Activated T-helper 2 cell treated with anti-CD3 and anti-CD28 coated beads, Interferon-gamma antibody, Interleukin-2, Interleukin-4, amounts not matched to agents 10 μg/mL and 5 μg/mL and 100 μg/mL, durations not matched to agents 14 hours and 24 hours and 36 hours (primary cell): ENCODE data around the gene NBEA. TPM values are rescaled to one million over a fixed set of nuclear protein-coding genes. Genes with fewer than 3 reads are reported as not detected.

Experiments
- DNase-seq: peaks from one replicate; pipeline ENCODE4 v3.0.0; 2021; ENCODE audit warnings: low spot score
- H3K27ac Mint-ChIP-seq: one replicate; pipeline ENCODE4 v1.8.0; 2021; ENCODE audit warnings: mixed read lengths
- H3K27me3 Mint-ChIP-seq: one replicate; pipeline ENCODE4 v1.8.0; 2021; ENCODE audit warnings: low read depth, mixed read lengths
- H3K36me3 Mint-ChIP-seq: one replicate; pipeline ENCODE4 v1.8.0; 2021; ENCODE audit warnings: low read depth, mixed read lengths
- H3K4me1 Mint-ChIP-seq: one replicate; pipeline ENCODE4 v1.8.0; 2021; ENCODE audit warnings: low read depth, mixed read lengths
- H3K4me3 Mint-ChIP-seq: one replicate; pipeline ENCODE4 v1.8.0; 2021; ENCODE audit warnings: low read depth, mild to moderate bottlenecking, moderate library complexity, mixed read lengths
- H3K9me3 Mint-ChIP-seq: one replicate; pipeline ENCODE4 v1.8.0; 2021; ENCODE audit warnings: mixed read lengths
- intact Hi-C: fragments of 100-400 bp; cut with micrococcal nuclease; formaldehyde crosslinking; loops from one replicate; pipeline ENCODE4 v1.15.1; 2023
- total RNA-seq: library from RNA; stranded (reverse); gene quantifications from 2 replicates; pipeline ENCODE4 v1.2.3, GENCODE V29; 2022

The NBEA gene
- total RNA-seq, 1 donor from 2014 or later = 0.14 TPM

- no peaks in the 10 kb centered on the region for H3K4me1 Mint-ChIP-seq
- no peaks in the 10 kb centered on the region for H3K36me3 Mint-ChIP-seq
- intact Hi-C loops = no loop called here
- no peak for DNase-seq
- H3K27ac Mint-ChIP-seq = no peak overlapping the region
- H3K4me3 Mint-ChIP-seq = no peak overlapping the region
- no peaks in the 10 kb centered on the region for H3K9me3 Mint-ChIP-seq
- no peaks in the 10 kb centered on the region for H3K27me3 Mint-ChIP-seq
Measured at GRCh38 chr13:35549481-35549880, 607.4 kb downstream of the NBEA start.

GRCh38 chr13:35552172-35552844, 610.2 kb downstream of the NBEA start:
- Mint-ChIP-seq H3K4me3 (no peak overlapping the region), H3K36me3 (no peaks in the 10 kb centered on the region), H3K4me1 (no peaks in the 10 kb centered on the region), H3K9me3 (no peaks in the 10 kb centered on the region), H3K27ac (no peak overlapping the region), H3K27me3 (no peaks in the 10 kb centered on the region)
- no peak for DNase-seq
- intact Hi-C loops = no loop called here

- no peaks in the 10 kb centered on the region for H3K9me3 Mint-ChIP-seq
- H3K27ac Mint-ChIP-seq = no peak overlapping the region
- no peaks in the 10 kb centered on the region for H3K36me3 Mint-ChIP-seq
- intact Hi-C loops = no loop called here
- H3K4me1 Mint-ChIP-seq = no peaks in the 10 kb centered on the region
- H3K27me3 Mint-ChIP-seq = no peaks in the 10 kb centered on the region
- no peak for DNase-seq
- H3K4me3 Mint-ChIP-seq = no peak overlapping the region
Measured at GRCh38 chr13:35554972-35555623, 613.0 kb downstream of the NBEA start.

GRCh38 chr13:35557475-35557874, 615.4 kb downstream of the NBEA start:
- H3K9me3 Mint-ChIP-seq = no peaks in the 10 kb centered on the region
- H3K36me3 Mint-ChIP-seq = no peaks in the 10 kb centered on the region
- no peaks in the 10 kb centered on the region for H3K4me1 Mint-ChIP-seq
- no peak overlapping the region for H3K4me3 Mint-ChIP-seq
- no peaks in the 10 kb centered on the region for H3K27me3 Mint-ChIP-seq
- DNase-seq = no peak
- no peak overlapping the region for H3K27ac Mint-ChIP-seq
- intact Hi-C loops = no loop called here

- H3K4me1 Mint-ChIP-seq = no peaks in the 10 kb centered on the region
- no peak for DNase-seq
- intact Hi-C loops = no loop called here
- H3K27me3 Mint-ChIP-seq = no peaks in the 10 kb centered on the region
- H3K36me3 Mint-ChIP-seq = no peaks in the 10 kb centered on the region
- no peaks in the 10 kb centered on the region for H3K9me3 Mint-ChIP-seq
- no peak overlapping the region for H3K4me3 Mint-ChIP-seq
- H3K27ac Mint-ChIP-seq = no peak overlapping the region
Measured at GRCh38 chr13:35561540-35561939, 619.5 kb downstream of the NBEA start.

- H3K4me3 Mint-ChIP-seq = no peak overlapping the region
- intact Hi-C loops = no loop called here
- H3K9me3 Mint-ChIP-seq = no peaks in the 10 kb centered on the region
- no peak for DNase-seq
- no peaks in the 10 kb centered on the region for H3K36me3 Mint-ChIP-seq
- no peaks in the 10 kb centered on the region for H3K27me3 Mint-ChIP-seq
- H3K4me1 Mint-ChIP-seq = no peaks in the 10 kb centered on the region
- H3K27ac Mint-ChIP-seq = no peak overlapping the region
Measured at GRCh38 chr13:35565273-35565672, 623.2 kb downstream of the NBEA start.

- H3K4me3 Mint-ChIP-seq = no peak overlapping the region
- H3K27ac Mint-ChIP-seq = no peak overlapping the region
- no peak for DNase-seq
- H3K9me3 Mint-ChIP-seq = no peaks in the 10 kb centered on the region
- H3K4me1 Mint-ChIP-seq = no peaks in the 10 kb centered on the region
- no peaks in the 10 kb centered on the region for H3K27me3 Mint-ChIP-seq
- intact Hi-C loops = no loop called here
- no peaks in the 10 kb centered on the region for H3K36me3 Mint-ChIP-seq
Measured at GRCh38 chr13:35566340-35566739, 624.3 kb downstream of the NBEA start.

- no peak overlapping the region for H3K4me3 Mint-ChIP-seq
- no peaks in the 10 kb centered on the region for H3K36me3 Mint-ChIP-seq
- intact Hi-C loops = no loop called here
Measured at GRCh38 chr13:35567406-35567980, 625.4 kb downstream of the NBEA start.

GRCh38 chr13:35573639-35574038, 631.6 kb downstream of the NBEA start:
- Mint-ChIP-seq H3K27me3 (no peaks in the 10 kb centered on the region), H3K27ac (no peak overlapping the region), H3K9me3 (no peaks in the 10 kb centered on the region), H3K4me1 (no peaks in the 10 kb centered on the region), H3K36me3 (no peaks in the 10 kb centered on the region), H3K4me3 (no peak overlapping the region)
- intact Hi-C loops = no loop called here
- DNase-seq = no peak

More at GRCh38 chr13:35567406-35567980, 625.4 kb downstream of the NBEA start:
- no peaks in the 10 kb centered on the region for H3K4me1 Mint-ChIP-seq
- DNase-seq = no peak
- H3K27me3 Mint-ChIP-seq = no peaks in the 10 kb centered on the region
- no peak overlapping the region for H3K27ac Mint-ChIP-seq
- H3K9me3 Mint-ChIP-seq = no peaks in the 10 kb centered on the region

- intact Hi-C loops = no loop called here
- H3K4me1 Mint-ChIP-seq = no peaks in the 10 kb centered on the region
- no peaks in the 10 kb centered on the region for H3K36me3 Mint-ChIP-seq
- H3K9me3 Mint-ChIP-seq = no peaks in the 10 kb centered on the region
- no peak for DNase-seq
- H3K27me3 Mint-ChIP-seq = no peaks in the 10 kb centered on the region
- H3K27ac Mint-ChIP-seq = no peak overlapping the region
- no peak overlapping the region for H3K4me3 Mint-ChIP-seq
Measured at GRCh38 chr13:35592457-35592856, 650.4 kb downstream of the NBEA start.

- H3K4me3 Mint-ChIP-seq = no peak overlapping the region
- no peak for DNase-seq
- no peak overlapping the region for H3K27ac Mint-ChIP-seq
- H3K27me3 Mint-ChIP-seq = no peaks in the 10 kb centered on the region
- H3K9me3 Mint-ChIP-seq = no peaks in the 10 kb centered on the region
- no peaks in the 10 kb centered on the region for H3K36me3 Mint-ChIP-seq
- H3K4me1 Mint-ChIP-seq = no peaks in the 10 kb centered on the region
- intact Hi-C loops = no loop called here
Measured at GRCh38 chr13:35593651-35594050, 651.6 kb downstream of the NBEA start.

- Mint-ChIP-seq H3K27me3 (no peaks in the 10 kb centered on the region), H3K36me3 (no peaks in the 10 kb centered on the region), H3K4me3 (no peak overlapping the region), H3K9me3 (no peaks in the 10 kb centered on the region), H3K4me1 (no peaks in the 10 kb centered on the region), H3K27ac (no peak overlapping the region)
- intact Hi-C loops = no loop called here
- DNase-seq = no peak
Measured at GRCh38 chr13:35594096-35594495, 652.0 kb downstream of the NBEA start.

GRCh38 chr13:35595181-35595580, 653.1 kb downstream of the NBEA start:
- Mint-ChIP-seq H3K27me3 (no peaks in the 10 kb centered on the region), H3K4me1 (no peaks in the 10 kb centered on the region), H3K27ac (no peak overlapping the region), H3K9me3 (no peaks in the 10 kb centered on the region), H3K4me3 (no peak overlapping the region), H3K36me3 (no peaks in the 10 kb centered on the region)
- no peak for DNase-seq
- intact Hi-C loops = no loop called here
